Left renal cortex interstitium (tissue), 4 donors: ENCODE results near the gene ATMIN. TPM values are rescaled to one million over a fixed set of nuclear protein-coding genes. Genes with fewer than 3 reads are reported as not detected.

ENCODE experiments used
- DNase-seq, 4 donors: peaks; one replicate each; pipeline ENCODE4 v3.0.0-alpha.2; 2013; ENCODE audit warnings: low read depth in 4 of 4, low spot score in 2 of 4, missing footprints in 1 of 4
- polyA plus RNA-seq, 4 donors: library from polyadenylated mRNA; unstranded; fragments of 120-200 nt; gene quantifications; one replicate each; pipeline ENCODE4 v1.2.1, GENCODE V29; 2013; ENCODE audit not compliant: insufficient read length in 4 of 4

ATMIN gene
- polyA plus RNA-seq, 4 donors, result 37.0 to 46.1 (median 44.3) TPM

- no peak for DNase-seq
Observed at GRCh38 chr16:81061871-81062608, 26.4 kb downstream of the ATMIN start.

- DNase-seq, result no peak
Observed at GRCh38 chr16:81066681-81067080, 31.0 kb downstream of the ATMIN start.

- no peak for DNase-seq
Observed at GRCh38 chr16:81067166-81067565, 31.5 kb downstream of the ATMIN start.

GRCh38 chr16:81069063-81069462, 33.4 kb downstream of the ATMIN start:
- no peak for DNase-seq

- no peak for DNase-seq
Observed at GRCh38 chr16:81070979-81071378, 35.3 kb downstream of the ATMIN start.

GRCh38 chr16:81071805-81072204, 36.2 kb downstream of the ATMIN start:
- no peak for DNase-seq

- no peak for DNase-seq
Observed at GRCh38 chr16:81073560-81074330, 38.1 kb downstream of the ATMIN start.

- peak in 3 of 4 donors; percentile 86 to 93 (median 90) for DNase-seq
Observed at GRCh38 chr16:81076566-81077075, 41.0 kb downstream of the ATMIN start.

- DNase-seq, result peak; percentile 94 to 97 (median 96)
Observed at GRCh38 chr16:81077076-81077940, 41.7 kb downstream of the ATMIN start, which contains the start of gene C16orf46. TSS of gene C16orf46 (minus strand) at chr16:81077238. CDS start at chr16:81063955, 13,283 bp downstream.

GRCh38 chr16:81080233-81080632, 44.6 kb downstream of the ATMIN start:
- DNase-seq, result no peak

GRCh38 chr16:81081014-81081413, 45.4 kb downstream of the ATMIN start:
- DNase-seq, result no peak

GRCh38 chr16:81088836-81089235, 53.2 kb downstream of the ATMIN start:
- DNase-seq, result no peak

- no peak for DNase-seq
Observed at GRCh38 chr16:81094771-81095251, 59.2 kb downstream of the ATMIN start.

- DNase-seq, result no peak
Observed at GRCh38 chr16:81095653-81095952, 60.0 kb downstream of the ATMIN start.

GRCh38 chr16:81095953-81096714, 60.5 kb downstream of the ATMIN start, which contains the start of gene GCSH:
TSS of gene GCSH (minus strand) at chr16:81096395. CDS start at chr16:81096278, 117 bp downstream.
- peak; percentile 80 to 97 (median 95) for DNase-seq

- DNase-seq, result no peak
Observed at GRCh38 chr16:81096715-81097208, 61.1 kb downstream of the ATMIN start.
